ENCODE results near the gene SLC38A3. TPM values are rescaled to one million over a fixed set of nuclear protein-coding genes. Genes with fewer than 3 reads are reported as not detected.

SLC38A3 gene
- total RNA-seq, 4 donors from 2014 or later: 1.9 to 8.9 (median 5.0) TPM

- H3K4me3 ChIP-seq: no peak overlapping the region
- intact Hi-C loops (cut with DNase I; ENCODE audit: low total_unique reads): no loop called here
- TF ChIP-seq POLR2A (IDR thresholded peaks at IDR 0.05) (no peak), CTCF (IDR thresholded peaks at IDR 0.05 in 4 of 5, conservative IDR thresholded peaks at IDR 0.05 in 1 of 5) (no peak)
- H3K36me3 ChIP-seq: no peaks in the 10 kb centered on the region
- no peaks in the 10 kb centered on the region for H3K27me3 ChIP-seq
- no peaks in the 10 kb centered on the region for H3K9me3 ChIP-seq
- in situ Hi-C loops (cut with MboI; ENCODE audit: low sequenced_read_pairs in 4 of 4): no loop called here
- H3K4me1 ChIP-seq: peaks cover 21 to 24% of the 10 kb centered on the region in 2 donors
- DNase-seq (no peak), ATAC-seq (no peak)
- H3K27ac ChIP-seq: no peak overlapping the region
Measured at GRCh38 chr3:50230794-50231125, 25.7 kb downstream of the SLC38A3 start.

- H3K9me3 ChIP-seq: no peaks in the 10 kb centered on the region
- H3K36me3 ChIP-seq: no peaks in the 10 kb centered on the region
- TF ChIP-seq POLR2A (IDR thresholded peaks at IDR 0.05) (no peak), CTCF (IDR thresholded peaks at IDR 0.05 in 4 of 5, conservative IDR thresholded peaks at IDR 0.05 in 1 of 5) (no peak)
- intact Hi-C loops (cut with DNase I; ENCODE audit: low total_unique reads) (no loop called here), in situ Hi-C loops (cut with MboI; ENCODE audit: low sequenced_read_pairs in 4 of 4) (no loop called here)
- DNase-seq (no peak), ATAC-seq (no peak)
- H3K27me3 ChIP-seq: no peaks in the 10 kb centered on the region
- H3K4me3 ChIP-seq: no peak overlapping the region
- H3K4me1 ChIP-seq: peaks cover 21% of the 10 kb centered on the region in 2 donors
- no peak overlapping the region for H3K27ac ChIP-seq
Measured at GRCh38 chr3:50231581-50231980, 26.5 kb downstream of the SLC38A3 start.

GRCh38 chr3:50232303-50232702 is 27.2 kb downstream of the SLC38A3 start:
- Histone ChIP-seq H3K4me3 (no peak overlapping the region), H3K4me1 (peaks cover 22% of the 10 kb centered on the region in 2 donors), H3K27me3 (no peaks in the 10 kb centered on the region), H3K36me3 (no peaks in the 10 kb centered on the region), H3K9me3 (no peaks in the 10 kb centered on the region), H3K27ac (no peak overlapping the region)
- TF ChIP-seq POLR2A (IDR thresholded peaks at IDR 0.05) (no peak), CTCF (IDR thresholded peaks at IDR 0.05 in 4 of 5, conservative IDR thresholded peaks at IDR 0.05 in 1 of 5) (no peak)
- ATAC-seq (no peak), DNase-seq (no peak)
- in situ Hi-C loops (cut with MboI; ENCODE audit: low sequenced_read_pairs in 4 of 4) (no loop called here), intact Hi-C loops (cut with DNase I; ENCODE audit: low total_unique reads) (no loop called here)

GRCh38 chr3:50233176-50233575 is 28.1 kb downstream of the SLC38A3 start:
- intact Hi-C loops (cut with DNase I; ENCODE audit: low total_unique reads): no loop called here
- no peaks in the 10 kb centered on the region for H3K36me3 ChIP-seq
- H3K4me1 ChIP-seq: peaks cover 20 to 26% of the 10 kb centered on the region in 2 donors
- no peaks in the 10 kb centered on the region for H3K27me3 ChIP-seq
- H3K27ac ChIP-seq: no peak overlapping the region
- ATAC-seq (no peak), DNase-seq (no peak)
- no peak for TF ChIP-seq POLR2A (IDR thresholded peaks at IDR 0.05)
- no peak for TF ChIP-seq CTCF (IDR thresholded peaks at IDR 0.05 in 4 of 5, conservative IDR thresholded peaks at IDR 0.05 in 1 of 5)
- in situ Hi-C loops (cut with MboI; ENCODE audit: low sequenced_read_pairs in 4 of 4): no loop called here
- no peak overlapping the region for H3K4me3 ChIP-seq
- H3K9me3 ChIP-seq: no peaks in the 10 kb centered on the region

Data from gastrocnemius medialis (tissue), 4 donors.